Measurements from ENCODE around the gene AAMDC.

- TF ChIP-seq CTCF (IDR thresholded peaks at IDR 0.05) (no peak), POLR2A (IDR thresholded peaks at IDR 0.05) (no peak)
Observed at GRCh38 chr11:77879218-77879617, 58.3 kb downstream of the AAMDC start.

Measured in right lobe of liver (tissue), 4 donors.